ENCODE results near the gene SPATA2.

- no peak for TF ChIP-seq CTCF (IDR thresholded peaks at IDR 0.05; ENCODE audit: borderline replicate concordance, extremely low read depth, low read length, poor library complexity, severe bottlenecking)
- TF ChIP-seq EZH2 (IDR thresholded peaks at IDR 0.05; ENCODE audit: borderline replicate concordance, low read depth, low read length, severe bottlenecking): no peak
Observed at GRCh38 chr20:49905415-49906091, 9.8 kb downstream of the SPATA2 start.

Data from DND-41 (cell line).